Fibroblast of skin of right biceps (primary cell): Measurements from ENCODE around the gene PLCG1.

Experiments used
- DNase-seq: peaks from one replicate; pipeline ENCODE4 v3.0.0-alpha.2; 2013

Gene PLCG1

GRCh38 chr20:41168281-41169161 lies 31.2 kb downstream of the PLCG1 start:
- DNase-seq = no peak

- DNase-seq = no peak
These were observed 31.9 kb downstream of the PLCG1 start for GRCh38 chr20:41169162-41169690.

GRCh38 chr20:41169791-41170351 lies 32.5 kb downstream of the PLCG1 start:
- peak; percentile 70 for DNase-seq

GRCh38 chr20:41170386-41171105 lies 33.2 kb downstream of the PLCG1 start:
- DNase-seq = no peak

- no peak for DNase-seq
These were observed 34.5 kb downstream of the PLCG1 start for GRCh38 chr20:41171736-41172295.

- no peak for DNase-seq
These were observed 35.2 kb downstream of the PLCG1 start for GRCh38 chr20:41172296-41173140.

GRCh38 chr20:41173161-41173721 lies 35.9 kb downstream of the PLCG1 start:
- peak; percentile 61 for DNase-seq

GRCh38 chr20:41173791-41174341 lies 36.5 kb downstream of the PLCG1 start:
- no peak for DNase-seq

- DNase-seq = no peak
These were observed 37.0 kb downstream of the PLCG1 start for GRCh38 chr20:41174373-41174772.

GRCh38 chr20:41174782-41175181 lies 37.4 kb downstream of the PLCG1 start:
- no peak for DNase-seq

- no peak for DNase-seq
These were observed 37.9 kb downstream of the PLCG1 start for GRCh38 chr20:41175201-41175651.

- no peak for DNase-seq
These were observed 38.5 kb downstream of the PLCG1 start for GRCh38 chr20:41175727-41176330.

GRCh38 chr20:41176711-41177552 lies 39.6 kb downstream of the PLCG1 start:
- DNase-seq = no peak

- peak; percentile 95 for DNase-seq
These were observed 40.3 kb downstream of the PLCG1 start for GRCh38 chr20:41177636-41178035.

- DNase-seq = no peak
These were observed 41.2 kb downstream of the PLCG1 start for GRCh38 chr20:41178495-41178894.

GRCh38 chr20:41178904-41179432 lies 41.6 kb downstream of the PLCG1 start:
- peak; percentile 14 for DNase-seq

GRCh38 chr20:41179961-41180360 lies 42.6 kb downstream of the PLCG1 start:
- no peak for DNase-seq

GRCh38 chr20:41180599-41181333 lies 43.4 kb downstream of the PLCG1 start:
- DNase-seq = no peak

GRCh38 chr20:41181567-41181966 lies 44.2 kb downstream of the PLCG1 start:
- no peak for DNase-seq
